Smooth muscle cell (in vitro differentiated cells): ENCODE data around the gene C4orf36. TPM values are rescaled to one million over a fixed set of nuclear protein-coding genes. Genes with fewer than 3 reads are reported as not detected.

Experiments
- DNase-seq: peaks from one replicate; lab custom pipeline; 2025; ENCODE audit not compliant: unreplicated experiment; lab: John Stamatoyannopoulos, UW
- H2AFZ ChIP-seq: fragments of 200-600 bp; sonication (generic); 2 replicates; pipeline ENCODE4 v1.6.0; 2016; ENCODE audit warnings: antibody characterized with exemption, low read depth, mild to moderate bottlenecking
- H3F3A ChIP-seq: fragments of 200-600 bp; sonication (generic); 2 replicates; pipeline ENCODE4 v1.6.0; 2017; ENCODE audit warnings: antibody characterized with exemption, low read depth
- H3K27ac ChIP-seq: fragments of 200-600 bp; sonication (generic); 2 replicates; pipeline ENCODE4 v1.5.1; 2016; ENCODE audit warnings: low read depth, mild to moderate bottlenecking
- H3K27me3 ChIP-seq: fragments of 200-600 bp; sonication (generic); 2 replicates; pipeline ENCODE4 v1.6.1; 2016; ENCODE audit warnings: low read depth, mild to moderate bottlenecking
- H3K36me3 ChIP-seq: fragments of 200-600 bp; sonication (generic); 2 replicates; pipeline ENCODE4 v1.5.1; 2016; ENCODE audit warnings: low read depth
- H3K4me1 ChIP-seq: fragments of 200-600 bp; sonication (generic); 2 replicates; pipeline ENCODE4 v1.5.1; 2016; ENCODE audit warnings: low read depth
- H3K4me2 ChIP-seq: fragments of 200-600 bp; sonication (generic); 2 replicates; pipeline ENCODE4 v1.6.0; 2016; ENCODE audit warnings: mild to moderate bottlenecking
- H3K4me3 ChIP-seq: fragments of 200-600 bp; sonication (generic); 2 replicates; pipeline ENCODE4 v1.5.1; 2016; ENCODE audit warnings: mild to moderate bottlenecking
- H3K79me2 ChIP-seq: fragments of 200-600 bp; sonication (generic); 2 replicates; pipeline ENCODE4 v1.6.0; 2016; ENCODE audit warnings: low read depth, mild to moderate bottlenecking
- H3K9ac ChIP-seq: fragments of 200-600 bp; sonication (generic); 2 replicates; pipeline ENCODE4 v1.6.0; 2016; ENCODE audit warnings: low read depth
- H3K9me3 ChIP-seq: fragments of 200-600 bp; sonication (generic); replicated peaks from 2 replicates; pipeline ENCODE4 v1.5.1; 2016; ENCODE audit warnings: low read depth
- H4K20me1 ChIP-seq: fragments of 200-600 bp; sonication (generic); 2 replicates; pipeline ENCODE4 v1.6.0; 2016; ENCODE audit warnings: low read depth
- CTCF ChIP-seq: fragments of 200-600 bp; sonication (generic); IDR thresholded peaks from 2 replicates; pipeline ENCODE4 v1.5.1; 2017; ENCODE audit warnings: borderline replicate concordance, mild to moderate bottlenecking, antibody characterized with exemption; ENCODE audit not compliant: insufficient read depth, poor library complexity, severe bottlenecking
- WGBS: methylation state at CpG from one replicate; pipeline ENCODE4 v1.1.7; 2016; ENCODE audit warnings: low lambda C conversion rate; 5-methylcytosine and 5-hydroxymethylcytosine counted together
- polyA plus RNA-seq: library from polyadenylated mRNA; unstranded; fragments of >200 nt; fragmentation: Nextera tagmentation; extraction: Ambion mirVana; gene quantifications from 2 replicates; pipeline ENCODE4 v1.2.1, GENCODE V29; 2016
- total RNA-seq: library from RNA; depleted of rRNA; stranded (reverse); fragments of >200 nt; gene quantifications from 2 replicates; pipeline ENCODE4 v1.2.3, GENCODE V29; 2014

The C4orf36 gene
- total and polyA plus RNA-seq, 2 experiments from 2014 or later, result 5.1 TPM; not detected in 1

- Histone ChIP-seq H3K27ac (no peak overlapping the region), H3F3A (no peaks in the 10 kb centered on the region), H3K4me2 (no peak overlapping the region), H3K79me2 (no peaks in the 10 kb centered on the region), H3K9me3 (no peaks in the 10 kb centered on the region), H3K9ac (no peak overlapping the region), H3K4me1 (no peaks in the 10 kb centered on the region), H3K36me3 (no peaks in the 10 kb centered on the region), H3K27me3 (no peaks in the 10 kb centered on the region), H3K4me3 (no peak overlapping the region), H4K20me1 (no peaks in the 10 kb centered on the region), H2AFZ (no peak overlapping the region)
- no peak for TF ChIP-seq CTCF
- WGBS, result 87% methylated on average over 5 of the region's 5 CpGs
- no peak for DNase-seq
Measured at GRCh38 chr4:86910369-86910768, 18.1 kb upstream of the C4orf36 start.

GRCh38 chr4:86909546-86910295 is 17.5 kb upstream of the C4orf36 start:
- no peak for TF ChIP-seq CTCF
- Histone ChIP-seq H3K27ac (no peak overlapping the region), H2AFZ (no peak overlapping the region), H3K4me2 (no peak overlapping the region), H3F3A (no peaks in the 10 kb centered on the region), H3K27me3 (no peaks in the 10 kb centered on the region), H3K9me3 (no peaks in the 10 kb centered on the region), H3K79me2 (no peaks in the 10 kb centered on the region), H4K20me1 (no peaks in the 10 kb centered on the region), H3K4me1 (no peaks in the 10 kb centered on the region), H3K36me3 (no peaks in the 10 kb centered on the region), H3K9ac (no peak overlapping the region), H3K4me3 (no peak overlapping the region)
- no peak for DNase-seq
- 91% methylated on average over 8 of the region's 8 CpGs for WGBS

- no peak for TF ChIP-seq CTCF
- no peaks in the 10 kb centered on the region for H3F3A ChIP-seq
- DNase-seq, result no peak
- 53% methylated on average over 2 of the region's 2 CpGs for WGBS
- no peak overlapping the region for H2AFZ ChIP-seq
- no peaks in the 10 kb centered on the region for H3K9me3 ChIP-seq
- no peaks in the 10 kb centered on the region for H3K36me3 ChIP-seq
- no peak overlapping the region for H3K9ac ChIP-seq
- H3K27ac ChIP-seq, result no peak overlapping the region
- H3K4me1 ChIP-seq, result no peaks in the 10 kb centered on the region
- H3K4me2 ChIP-seq, result no peak overlapping the region
- H4K20me1 ChIP-seq, result no peaks in the 10 kb centered on the region
- H3K4me3 ChIP-seq, result no peak overlapping the region
- H3K27me3 ChIP-seq, result no peaks in the 10 kb centered on the region
- no peaks in the 10 kb centered on the region for H3K79me2 ChIP-seq
Measured at GRCh38 chr4:86908251-86908657, 16.0 kb upstream of the C4orf36 start.

GRCh38 chr4:86901864-86902263 is 9.6 kb upstream of the C4orf36 start:
- no peak for TF ChIP-seq CTCF
- Histone ChIP-seq H4K20me1 (no peaks in the 10 kb centered on the region), H3F3A (no peaks in the 10 kb centered on the region), H3K9me3 (no peaks in the 10 kb centered on the region), H3K27me3 (no peaks in the 10 kb centered on the region), H3K4me3 (no peak overlapping the region), H3K27ac (no peak overlapping the region), H3K9ac (no peak overlapping the region), H3K79me2 (no peaks in the 10 kb centered on the region), H3K4me1 (no peaks in the 10 kb centered on the region), H3K36me3 (no peaks in the 10 kb centered on the region), H2AFZ (no peak overlapping the region), H3K4me2 (no peak overlapping the region)
- no peak for DNase-seq
- WGBS, result 88% methylated on average over 3 of the region's 3 CpGs
